HuH-7 (cell line): ENCODE data around the gene EVI5L.

Experiments used
- DNase-seq: peaks from one replicate; pipeline ENCODE4 v3.0.0; 2011; ENCODE audit warnings: low spot score

EVI5L gene

DNA sequence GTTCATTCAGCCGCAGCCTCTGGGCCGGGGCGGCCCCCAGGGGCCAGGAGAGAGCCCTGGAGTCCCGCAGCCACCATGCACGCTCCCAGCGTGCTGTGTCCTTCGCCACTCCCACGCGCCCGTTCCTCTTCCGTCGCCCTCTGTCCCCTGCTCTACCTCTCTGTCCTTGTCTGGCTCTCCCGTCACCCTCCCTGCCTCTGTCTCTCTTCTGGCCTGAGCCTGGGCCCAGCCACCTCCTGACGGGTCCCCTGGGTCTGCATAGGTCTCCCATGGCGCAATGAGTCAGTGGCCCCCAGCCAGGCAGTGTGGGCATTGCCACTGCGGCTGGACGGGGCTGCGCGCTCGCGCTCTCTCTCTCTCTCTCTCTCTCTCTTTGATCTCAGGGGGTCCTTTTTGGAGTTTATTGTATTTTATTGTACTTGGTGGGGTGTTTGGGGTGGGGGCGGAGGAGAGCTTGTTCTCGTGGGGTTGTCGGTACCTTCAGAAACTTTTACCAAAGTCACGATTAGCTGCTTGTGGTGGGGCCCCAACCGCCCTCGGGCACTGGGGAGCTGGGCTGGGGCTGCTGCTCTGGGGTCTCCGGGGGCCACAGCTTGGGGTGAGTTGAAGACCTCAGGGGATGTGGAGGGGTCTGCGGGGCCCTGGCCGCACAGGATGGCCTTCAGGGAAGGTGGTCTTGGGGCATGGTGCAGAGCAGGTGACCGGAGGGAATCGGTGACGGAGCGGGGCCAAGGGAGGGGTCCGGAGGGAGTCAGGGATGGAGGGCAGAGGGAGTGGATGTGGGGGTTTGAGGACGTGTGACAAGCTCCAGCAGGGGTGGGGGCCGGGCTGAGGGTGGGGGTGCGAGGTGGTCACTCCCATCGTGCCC lies 82.9 kb downstream of the EVI5L start:
- no peak for DNase-seq

DNA sequence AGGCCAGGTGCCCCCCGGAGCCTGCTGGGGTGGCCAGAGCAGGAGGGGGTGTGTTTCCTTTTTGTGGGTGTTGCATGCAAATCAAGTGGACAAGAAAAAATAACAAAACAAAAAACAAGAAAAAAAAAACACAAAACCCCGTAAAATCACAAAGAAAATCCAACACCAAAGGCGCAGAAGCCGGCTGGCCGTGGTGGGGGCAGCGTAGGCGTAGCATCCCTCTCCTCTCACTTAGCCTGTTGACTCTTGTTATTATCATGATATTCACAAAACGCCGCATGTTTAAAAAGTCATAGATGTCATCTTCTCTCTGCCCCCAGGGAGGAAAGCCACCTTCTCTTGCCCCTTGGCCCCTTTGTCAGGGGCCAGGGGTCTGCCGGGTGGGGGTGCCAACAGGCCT lies 83.6 kb downstream of the EVI5L start:
- no peak for DNase-seq

DNA sequence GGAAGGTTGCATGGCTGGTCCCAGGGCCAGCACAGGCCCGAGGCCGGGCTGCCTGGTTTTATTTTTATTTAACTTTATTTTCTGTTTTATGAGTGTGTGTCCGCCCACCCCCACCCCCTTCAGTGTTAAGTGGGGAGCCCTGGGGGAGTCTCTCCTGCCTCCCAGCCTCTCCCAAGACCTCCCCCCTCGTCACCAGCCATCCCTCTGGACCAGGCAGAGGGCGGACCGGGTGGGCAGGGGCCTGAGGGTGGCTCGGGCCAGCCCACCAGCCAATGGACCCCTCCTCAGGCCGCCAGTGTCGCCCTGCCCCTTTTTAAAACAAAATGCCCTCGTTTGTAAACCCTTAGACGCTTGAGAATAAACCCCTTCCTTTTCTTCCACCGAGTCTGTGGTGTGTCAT lies 84.1 kb downstream of the EVI5L start:
- no peak for DNase-seq
